ENCODE results near the gene CCHCR1.

- TF ChIP-seq CTCF (IDR thresholded peaks at IDR 0.05) (no peak), POLR2A (IDR thresholded peaks at IDR 0.05) (no peak)
Measured at GRCh38 chr6:31145386-31145785, 12.2 kb downstream of the CCHCR1 start.

All from Peyer's patch (tissue), 4 donors.